Naive B cell (primary cell): ENCODE results near the gene MPV17. TPM values are rescaled to one million over a fixed set of nuclear protein-coding genes. Genes with fewer than 3 reads are reported as not detected.
"Not testable (repeated sequence)": the region's sequence is repeated elsewhere in the genome, so short reads cannot be mapped to it uniquely, and the experiment has no call there.

Experiments
- ATAC-seq, 2 donors: fragments of 150-1000 bp; cut with Tn5 transposase; 2 replicates each; pipeline ENCODE4 v1.10.0; 2021; ENCODE audit warnings: low read depth in 2 of 2, mild to moderate bottlenecking in 2 of 2, moderate library complexity in 2 of 2
- DNase-seq: peaks from one replicate; pipeline ENCODE4 v3.0.0; 2022
- H3K27ac Mint-ChIP-seq, 6 donors: one replicate each; pipeline ENCODE4 v1.8.0; 2020 to 2022; ENCODE audit warnings: mild to moderate bottlenecking in 6 of 6, mixed read lengths in 6 of 6, moderate library complexity in 5 of 6, inconsistent platforms in 2 of 6
- H3K27me3 Mint-ChIP-seq, 3 donors: one replicate each; pipeline ENCODE4 v1.8.0; 2021 to 2022; ENCODE audit warnings: mixed read lengths in 3 of 3, mild to moderate bottlenecking in 1 of 3
- H3K36me3 Mint-ChIP-seq, 2 donors: one replicate each; pipeline ENCODE4 v1.8.0; 2020 to 2022; ENCODE audit warnings: mixed read lengths in 2 of 2, inconsistent platforms in 1 of 2, mild to moderate bottlenecking in 1 of 2
- H3K4me1 Mint-ChIP-seq, 3 donors: one replicate each; pipeline ENCODE4 v1.8.0; 2020 to 2022; ENCODE audit warnings: mixed read lengths in 3 of 3, inconsistent platforms in 1 of 3, mild to moderate bottlenecking in 1 of 3, moderate library complexity in 1 of 3
- H3K4me3 Mint-ChIP-seq, 8 donors: one replicate each; pipeline ENCODE4 v1.8.0; 2020 to 2022; ENCODE audit warnings: mild to moderate bottlenecking in 8 of 8, mixed read lengths in 8 of 8, moderate library complexity in 8 of 8, inconsistent platforms in 2 of 8
- H3K9me3 Mint-ChIP-seq, 7 donors: one replicate each; pipeline ENCODE4 v1.8.0; 2020 to 2022; ENCODE audit warnings: mixed read lengths in 7 of 7, mild to moderate bottlenecking in 5 of 7, inconsistent platforms in 2 of 7, moderate library complexity in 1 of 7
- polyA plus RNA-seq, 6 donors: library from polyadenylated mRNA; unstranded; fragments of 300-500 nt; fragmentation: Illumina TruSeq; gene quantifications; one replicate each; pipeline ENCODE4 v1.2.3, GENCODE V29; 2021; ENCODE audit warnings: low read depth in 6 of 6

Gene MPV17
- polyA plus RNA-seq, 6 donors from 2014 or later, result 133 to 234 (median 151) TPM

- not testable (repeated sequence) for H3K27me3 Mint-ChIP-seq, H3K9me3 Mint-ChIP-seq, ATAC-seq, H3K27ac Mint-ChIP-seq, H3K36me3 Mint-ChIP-seq, DNase-seq
- Mint-ChIP-seq H3K4me3 (peak overlapping the region in 1 of 8 donors; percentile 90), H3K4me1 (peaks cover 37 to 71% (median 56%) of the 10 kb centered on the region in 3 donors)
Measured at GRCh38 chr2:27353386-27353761, 30.5 kb upstream of the MPV17 start.

- H3K4me1 Mint-ChIP-seq, result peaks cover 34 to 71% (median 54%) of the 10 kb centered on the region in 3 donors
- peak overlapping the region in 2 of 6 donors; percentile 29 to 62 for H3K27ac Mint-ChIP-seq
Measured at GRCh38 chr2:27351802-27352598, 29.1 kb upstream of the MPV17 start.

GRCh38 chr2:27350106-27350693, 27.3 kb upstream of the MPV17 start:
- Mint-ChIP-seq H3K36me3 (peaks cover 0 to 10% of the 10 kb centered on the region in 2 donors), H3K27me3 (no peaks in the 10 kb centered on the region), H3K4me1 (peaks cover 35 to 57% (median 51%) of the 10 kb centered on the region in 3 donors)

More at GRCh38 chr2:27351802-27352598, 29.1 kb upstream of the MPV17 start:
- Mint-ChIP-seq H3K36me3 (peaks cover 7 to 10% of the 10 kb centered on the region in 2 donors), H3K4me3 (peak overlapping the region in 2 of 8 donors; percentile 9 to 32), H3K9me3 (no peaks in the 10 kb centered on the region), H3K27me3 (no peaks in the 10 kb centered on the region)
- ATAC-seq, result no peak
- DNase-seq, result no peak

GRCh38 chr2:27347641-27348040, 24.7 kb upstream of the MPV17 start:
- DNase-seq (no peak), ATAC-seq (no peak)
- H3K36me3 Mint-ChIP-seq, result peaks cover 0 to 10% of the 10 kb centered on the region in 2 donors
- no peaks in the 10 kb centered on the region for H3K9me3 Mint-ChIP-seq
- peaks cover 32 to 45% (median 43%) of the 10 kb centered on the region in 3 donors for H3K4me1 Mint-ChIP-seq
- no peak overlapping the region for H3K4me3 Mint-ChIP-seq
- no peaks in the 10 kb centered on the region for H3K27me3 Mint-ChIP-seq
- H3K27ac Mint-ChIP-seq, result no peak overlapping the region

More at GRCh38 chr2:27350106-27350693, 27.3 kb upstream of the MPV17 start:
- Mint-ChIP-seq H3K27ac (peak overlapping the region in 3 of 6 donors; percentile 33 to 88 (median 56)), H3K4me3 (no peak overlapping the region), H3K9me3 (no peaks in the 10 kb centered on the region)
- no peak for ATAC-seq
- DNase-seq, result no peak

- H3K27me3 Mint-ChIP-seq, result no peaks in the 10 kb centered on the region
- H3K36me3 Mint-ChIP-seq, result peaks cover 24 to 47% of the 10 kb centered on the region in 2 donors
- no peak overlapping the region for H3K27ac Mint-ChIP-seq
- H3K4me3 Mint-ChIP-seq, result no peak overlapping the region
- H3K4me1 Mint-ChIP-seq, result peaks cover 0 to 4% (median 0%) of the 10 kb centered on the region in 3 donors
- no peak for ATAC-seq
- no peak for DNase-seq
- no peaks in the 10 kb centered on the region for H3K9me3 Mint-ChIP-seq
Measured at GRCh38 chr2:27336173-27336572, 13.3 kb upstream of the MPV17 start.

- DNase-seq, result no peak
- Mint-ChIP-seq H3K27me3 (no peaks in the 10 kb centered on the region), H3K9me3 (no peaks in the 10 kb centered on the region), H3K27ac (peak overlapping the region in 1 of 6 donors; percentile 49), H3K4me1 (peaks cover 0 to 4% (median 0%) of the 10 kb centered on the region in 3 donors), H3K4me3 (no peak overlapping the region), H3K36me3 (peaks cover 24 to 39% of the 10 kb centered on the region in 2 donors)
- no peak for ATAC-seq
Measured at GRCh38 chr2:27335311-27335710, 12.4 kb upstream of the MPV17 start.

- DNase-seq (no peak), ATAC-seq (no peak)
- Mint-ChIP-seq H3K4me3 (peak overlapping the region; percentile 27 to 100 (median 72)), H3K9me3 (no peaks in the 10 kb centered on the region), H3K27ac (peak overlapping the region in 3 of 6 donors; percentile 56 to 99 (median 83)), H3K36me3 (peaks cover 20 to 22% of the 10 kb centered on the region in 2 donors), H3K4me1 (peaks cover 20 to 22% (median 21%) of the 10 kb centered on the region in 3 donors), H3K27me3 (no peaks in the 10 kb centered on the region)
Measured at GRCh38 chr2:27324720-27325119, 1.8 kb upstream of the MPV17 start.

- Mint-ChIP-seq H3K4me3 (peak overlapping the region; percentile 92 to 100 (median 98)), H3K9me3 (no peaks in the 10 kb centered on the region), H3K36me3 (peaks cover 20 to 22% of the 10 kb centered on the region in 2 donors), H3K4me1 (peaks cover 20 to 22% (median 21%) of the 10 kb centered on the region in 3 donors), H3K27me3 (no peaks in the 10 kb centered on the region), H3K27ac (peak overlapping the region; percentile 97 to 100 (median 99))
- DNase-seq, result no peak
- no peak for ATAC-seq
Measured at GRCh38 chr2:27323596-27324285, 844 bp upstream of the MPV17 start.

- H3K36me3 Mint-ChIP-seq, result peaks cover 13 to 20% of the 10 kb centered on the region in 2 donors
- H3K27me3 Mint-ChIP-seq, result no peaks in the 10 kb centered on the region
- H3K9me3 Mint-ChIP-seq, result no peaks in the 10 kb centered on the region
- H3K4me1 Mint-ChIP-seq, result peaks cover 20 to 22% (median 21%) of the 10 kb centered on the region in 3 donors
- ATAC-seq (peak; percentile 54 to 63), DNase-seq (peak; percentile 31)
- H3K27ac Mint-ChIP-seq, result peak overlapping the region; percentile 97 to 100 (median 99)
- H3K4me3 Mint-ChIP-seq, result peak overlapping the region; percentile 92 to 100 (median 98)
Measured at GRCh38 chr2:27322301-27322765, 564 bp downstream of the MPV17 start.

GRCh38 chr2:27320958-27321543, 1.8 kb downstream of the MPV17 start:
- Mint-ChIP-seq H3K4me3 (peak overlapping the region in 4 of 8 donors; percentile 16 to 98 (median 65)), H3K9me3 (no peaks in the 10 kb centered on the region), H3K36me3 (peaks cover 6 to 7% of the 10 kb centered on the region in 2 donors), H3K4me1 (peaks cover 18 to 22% (median 20%) of the 10 kb centered on the region in 3 donors), H3K27ac (peak overlapping the region in 1 of 6 donors; percentile 99), H3K27me3 (no peaks in the 10 kb centered on the region)
- DNase-seq (no peak), ATAC-seq (no peak)

GRCh38 chr2:27319839-27320238, 3.1 kb downstream of the MPV17 start:
- H3K4me3 Mint-ChIP-seq, ATAC-seq, H3K36me3 Mint-ChIP-seq, H3K9me3 Mint-ChIP-seq, H3K27me3 Mint-ChIP-seq, DNase-seq, H3K27ac Mint-ChIP-seq: not testable (repeated sequence)
- H3K4me1 Mint-ChIP-seq, result peaks cover 20 to 22% (median 22%) of the 10 kb centered on the region in 3 donors

GRCh38 chr2:27316655-27317412, 6.1 kb downstream of the MPV17 start:
- H3K27ac Mint-ChIP-seq, result peak overlapping the region in 1 of 6 donors; percentile 76

More at GRCh38 chr2:27316655-27317412, 6.1 kb downstream of the MPV17 start:
- ATAC-seq, result no peak
- no peak for DNase-seq
- Mint-ChIP-seq H3K4me3 (no peak overlapping the region), H3K9me3 (no peaks in the 10 kb centered on the region), H3K27me3 (no peaks in the 10 kb centered on the region), H3K36me3 (peaks cover 0 to 15% of the 10 kb centered on the region in 2 donors), H3K4me1 (peaks cover 6 to 15% (median 7%) of the 10 kb centered on the region in 3 donors)
